Measurements from ENCODE around the gene WDR83. TPM values are rescaled to one million over a fixed set of nuclear protein-coding genes. Genes with fewer than 3 reads are reported as not detected.

The WDR83 gene
- 6.5 and 6.7 TPM in 2 replicates for total RNA-seq

GRCh38 chr19:12666265-12667048, at the start of gene WDR83, which contains the start of gene MAN2B1:
WDR83 (plus strand) TSS chr19:12666807; CDS start chr19:12669791, 2,984 bp downstream.
MAN2B1 (minus strand) TSS chr19:12666742; CDS start chr19:12666701, 41 bp downstream.

GRCh38 chr19:12681074-12681987, 14.7 kb downstream of the WDR83 start, which contains the start of gene DHPS:
DHPS (minus strand) TSS chr19:12681880; CDS start chr19:12681766, 114 bp downstream.

GRCh38 chr19:12687496-12688196, 21.0 kb downstream of the WDR83 start, which contains the start of gene GNG14:
GNG14 (plus strand) TSS chr19:12687998; CDS start chr19:12688049, 51 bp downstream.

GRCh38 chr19:12696366-12697335, 30.0 kb downstream of the WDR83 start, which contains the start of gene FBXW9:
FBXW9 (minus strand) TSS chr19:12696631; CDS start chr19:12696581, 50 bp downstream.

GRCh38 chr19:12723641-12724426, 57.2 kb downstream of the WDR83 start, which contains the start of gene TNPO2:
TNPO2 (minus strand) TSS chr19:12723932; CDS start chr19:12720977, 2,955 bp downstream.

Small RNA genes lying within 50 kb of the gene (small RNA-seq; reads per million reads assigned to genes)
- 9.2 reads per million, percentile 93 among the genes with 10 or more reads in this experiment for gene SNORD41

Other genes starting within 250 kb of the WDR83 start
- 2.4 and 5.0 TPM in 2 replicates for gene ZNF443, start 225.8 kb upstream of the WDR83 start, total RNA-seq
- gene ZNF709, start 182.0 kb upstream of the WDR83 start, total RNA-seq: 5.5 and 7.7 TPM in 2 replicates
- 9.8 and 12.3 TPM in 2 replicates for gene ZNF564, start 115.3 kb upstream of the WDR83 start, total RNA-seq
- gene ZNF490, start 56.0 kb upstream of the WDR83 start, total RNA-seq: 10.7 and 14.8 TPM in 2 replicates
- 19.7 and 26.6 TPM in 2 replicates for gene ZNF791, start 55.9 kb upstream of the WDR83 start, total RNA-seq
- 35.5 and 40.5 TPM in 2 replicates for gene MAN2B1, start 65 bp upstream of the WDR83 start, total RNA-seq
- 31.4 and 38.3 TPM in 2 replicates for gene DHPS, start 15.1 kb downstream of the WDR83 start, total RNA-seq
- not detected in 2 replicates for gene GNG14, start 21.2 kb downstream of the WDR83 start, total RNA-seq
- 4.8 and 9.8 TPM in 2 replicates for gene FBXW9, start 29.8 kb downstream of the WDR83 start, total RNA-seq
- gene TNPO2, start 57.1 kb downstream of the WDR83 start, total RNA-seq: 40.3 and 44.4 TPM in 2 replicates
- 122 and 133 TPM in 2 replicates for gene TRIR, start 67.9 kb downstream of the WDR83 start, total RNA-seq
- 75.5 and 78.6 TPM in 2 replicates for gene GET3, start 70.7 kb downstream of the WDR83 start, total RNA-seq
- gene BEST2, start 85.0 kb downstream of the WDR83 start, total RNA-seq: not detected in 2 replicates
- gene HOOK2, start 108.7 kb downstream of the WDR83 start, total RNA-seq: 17.4 and 17.8 TPM in 2 replicates
- 137 and 196 TPM in 2 replicates for gene JUNB, start 124.7 kb downstream of the WDR83 start, total RNA-seq
- gene PRDX2, start 135.0 kb downstream of the WDR83 start, total RNA-seq: 169 and 213 TPM in 2 replicates
- gene THSD8, start 135.3 kb downstream of the WDR83 start, total RNA-seq: not detected in 2 replicates
- 13.2 and 14.3 TPM in 2 replicates for gene RNASEH2A, start 139.8 kb downstream of the WDR83 start, total RNA-seq
- gene RTBDN, start 167.8 kb downstream of the WDR83 start, total RNA-seq: not detected in 2 replicates
- gene MAST1, start 171.7 kb downstream of the WDR83 start, total RNA-seq: 0.11 and 0.13 TPM in 2 replicates
- gene DNASE2, start 214.6 kb downstream of the WDR83 start, total RNA-seq: 33.2 and 36.1 TPM in 2 replicates
- gene KLF1, start 220.4 kb downstream of the WDR83 start, total RNA-seq: not detected in 2 replicates
- 21.2 and 26.3 TPM in 2 replicates for gene GCDH, start 224.4 kb downstream of the WDR83 start, total RNA-seq

Measured in articular chondrocyte of knee joint (primary cell).